PC-3 (cell line): Measurements from ENCODE around the gene MAPKAP1.

ENCODE experiments used
- EZH2 ChIP-seq: fragments of 300-600 bp; sonication (generic); IDR thresholded peaks from one replicate; pipeline ENCODE4 v1.6.1; 2017; ENCODE audit warnings: antibody characterized with exemption, mild to moderate bottlenecking, low read length; ENCODE audit not compliant: unreplicated experiment
- EZH2phosphoT487 ChIP-seq: fragments of 300-600 bp; sonication (generic); IDR thresholded peaks from 2 replicates; pipeline ENCODE4 v1.6.1; 2018; ENCODE audit warnings: mild to moderate bottlenecking, antibody characterized with exemption, low read length, borderline replicate concordance
- TF ChIP-seq, protein P1 (sequence below): fragments of 300-600 bp; sonication (generic); conservative IDR thresholded peaks from 2 replicates; pipeline ENCODE4 v1.5.1; 2017; ENCODE audit warnings: antibody characterized with exemption, low read depth, mild to moderate bottlenecking, low read length

DNA sequence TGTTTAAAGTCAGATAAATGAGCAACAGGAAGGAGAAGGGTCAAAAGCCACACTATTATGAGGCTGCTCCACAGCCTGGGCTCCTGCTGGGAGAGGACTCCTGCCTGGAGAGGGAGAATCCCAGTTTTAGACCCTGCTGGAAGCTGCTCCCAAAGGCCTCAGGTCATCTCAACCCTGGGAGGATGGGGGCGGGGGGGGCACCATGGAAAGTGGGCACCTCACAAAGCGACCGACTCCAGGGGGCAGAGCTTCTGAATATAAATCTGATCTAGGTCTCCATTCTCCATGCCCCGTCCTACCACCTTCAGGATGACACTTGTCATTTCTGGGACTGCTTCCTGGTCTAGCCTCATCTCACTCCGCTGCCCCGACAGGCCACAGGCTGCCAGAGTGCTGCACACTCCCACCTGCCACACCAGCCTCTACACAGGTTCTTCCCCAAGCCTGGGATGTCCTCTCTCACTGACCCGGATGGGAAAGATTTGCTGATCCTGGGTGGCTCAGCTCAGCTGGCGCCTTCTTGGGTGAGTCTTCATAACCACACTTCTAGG is 262.0 kb downstream of the MAPKAP1 start:
- TF ChIP-seq EZH2: no peak
- TF ChIP-seq, protein P1, sequence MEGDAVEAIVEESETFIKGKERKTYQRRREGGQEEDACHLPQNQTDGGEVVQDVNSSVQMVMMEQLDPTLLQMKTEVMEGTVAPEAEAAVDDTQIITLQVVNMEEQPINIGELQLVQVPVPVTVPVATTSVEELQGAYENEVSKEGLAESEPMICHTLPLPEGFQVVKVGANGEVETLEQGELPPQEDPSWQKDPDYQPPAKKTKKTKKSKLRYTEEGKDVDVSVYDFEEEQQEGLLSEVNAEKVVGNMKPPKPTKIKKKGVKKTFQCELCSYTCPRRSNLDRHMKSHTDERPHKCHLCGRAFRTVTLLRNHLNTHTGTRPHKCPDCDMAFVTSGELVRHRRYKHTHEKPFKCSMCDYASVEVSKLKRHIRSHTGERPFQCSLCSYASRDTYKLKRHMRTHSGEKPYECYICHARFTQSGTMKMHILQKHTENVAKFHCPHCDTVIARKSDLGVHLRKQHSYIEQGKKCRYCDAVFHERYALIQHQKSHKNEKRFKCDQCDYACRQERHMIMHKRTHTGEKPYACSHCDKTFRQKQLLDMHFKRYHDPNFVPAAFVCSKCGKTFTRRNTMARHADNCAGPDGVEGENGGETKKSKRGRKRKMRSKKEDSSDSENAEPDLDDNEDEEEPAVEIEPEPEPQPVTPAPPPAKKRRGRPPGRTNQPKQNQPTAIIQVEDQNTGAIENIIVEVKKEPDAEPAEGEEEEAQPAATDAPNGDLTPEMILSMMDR: no peak
- no peak for TF ChIP-seq EZH2phosphoT487
